ENCODE data around the gene SMIM38.

The SMIM38 gene

GRCh38 chr11:69186316-69187260 lies 30.9 kb downstream of the SMIM38 start:
- Histone ChIP-seq H3K36me3 (ENCODE audit: control insufficient read depth, insufficient read depth, low read length) (no peaks in the 10 kb centered on the region), H3K9ac (ENCODE audit: low read length) (no peak overlapping the region), H3K4me3 (ENCODE audit: low read length) (no peak overlapping the region), H3K4me1 (ENCODE audit: control insufficient read depth, insufficient read depth, low read length) (peaks cover 5% of the 10 kb centered on the region), H3K27me3 (ENCODE audit: control insufficient read depth, insufficient read depth, low read length) (peaks cover 1% of the 10 kb centered on the region), H3K9me3 (ENCODE audit: control insufficient read depth, low read length) (no peaks in the 10 kb centered on the region)

GRCh38 chr11:69187540-69188065 lies 31.9 kb downstream of the SMIM38 start:
- Histone ChIP-seq H3K9me3 (ENCODE audit: control insufficient read depth, low read length) (no peaks in the 10 kb centered on the region), H3K36me3 (ENCODE audit: control insufficient read depth, insufficient read depth, low read length) (no peaks in the 10 kb centered on the region), H3K4me3 (ENCODE audit: low read length) (no peak overlapping the region), H3K4me1 (ENCODE audit: control insufficient read depth, insufficient read depth, low read length) (peaks cover 5% of the 10 kb centered on the region), H3K9ac (ENCODE audit: low read length) (no peak overlapping the region), H3K27me3 (ENCODE audit: control insufficient read depth, insufficient read depth, low read length) (no peaks in the 10 kb centered on the region)

- Histone ChIP-seq H3K9ac (ENCODE audit: low read length) (no peak overlapping the region), H3K9me3 (ENCODE audit: control insufficient read depth, low read length) (no peaks in the 10 kb centered on the region), H3K36me3 (ENCODE audit: control insufficient read depth, insufficient read depth, low read length) (no peaks in the 10 kb centered on the region), H3K4me3 (ENCODE audit: low read length) (no peak overlapping the region), H3K27me3 (ENCODE audit: control insufficient read depth, insufficient read depth, low read length) (no peaks in the 10 kb centered on the region), H3K4me1 (ENCODE audit: control insufficient read depth, insufficient read depth, low read length) (peaks cover 5% of the 10 kb centered on the region)
Observed at GRCh38 chr11:69189059-69189458, 33.3 kb downstream of the SMIM38 start.

- H3K4me3 ChIP-seq (ENCODE audit: low read length): no peak overlapping the region
- no peaks in the 10 kb centered on the region for H3K36me3 ChIP-seq (ENCODE audit: control insufficient read depth, insufficient read depth, low read length)
- H3K9me3 ChIP-seq (ENCODE audit: control insufficient read depth, low read length): no peaks in the 10 kb centered on the region
- H3K9ac ChIP-seq (ENCODE audit: low read length): no peak overlapping the region
- H3K27me3 ChIP-seq (ENCODE audit: control insufficient read depth, insufficient read depth, low read length): no peaks in the 10 kb centered on the region
- peaks cover 5% of the 10 kb centered on the region for H3K4me1 ChIP-seq (ENCODE audit: control insufficient read depth, insufficient read depth, low read length)
Observed at GRCh38 chr11:69190796-69191536, 35.2 kb downstream of the SMIM38 start.

GRCh38 chr11:69192301-69192721 lies 36.6 kb downstream of the SMIM38 start:
- Histone ChIP-seq H3K4me1 (ENCODE audit: control insufficient read depth, insufficient read depth, low read length) (peaks cover 5% of the 10 kb centered on the region), H3K36me3 (ENCODE audit: control insufficient read depth, insufficient read depth, low read length) (no peaks in the 10 kb centered on the region), H3K9ac (ENCODE audit: low read length) (no peak overlapping the region), H3K27me3 (ENCODE audit: control insufficient read depth, insufficient read depth, low read length) (no peaks in the 10 kb centered on the region), H3K4me3 (ENCODE audit: low read length) (no peak overlapping the region), H3K9me3 (ENCODE audit: control insufficient read depth, low read length) (no peaks in the 10 kb centered on the region)

GRCh38 chr11:69193151-69193550 lies 37.4 kb downstream of the SMIM38 start:
- no peaks in the 10 kb centered on the region for H3K27me3 ChIP-seq (ENCODE audit: control insufficient read depth, insufficient read depth, low read length)
- H3K36me3 ChIP-seq (ENCODE audit: control insufficient read depth, insufficient read depth, low read length): no peaks in the 10 kb centered on the region
- no peak overlapping the region for H3K4me3 ChIP-seq (ENCODE audit: low read length)
- no peak overlapping the region for H3K9ac ChIP-seq (ENCODE audit: low read length)
- no peaks in the 10 kb centered on the region for H3K9me3 ChIP-seq (ENCODE audit: control insufficient read depth, low read length)
- H3K4me1 ChIP-seq (ENCODE audit: control insufficient read depth, insufficient read depth, low read length): peaks cover 5% of the 10 kb centered on the region

GRCh38 chr11:69193629-69194028 lies 37.9 kb downstream of the SMIM38 start:
- no peaks in the 10 kb centered on the region for H3K27me3 ChIP-seq (ENCODE audit: control insufficient read depth, insufficient read depth, low read length)
- no peaks in the 10 kb centered on the region for H3K9me3 ChIP-seq (ENCODE audit: control insufficient read depth, low read length)
- H3K36me3 ChIP-seq (ENCODE audit: control insufficient read depth, insufficient read depth, low read length): no peaks in the 10 kb centered on the region
- no peak overlapping the region for H3K4me3 ChIP-seq (ENCODE audit: low read length)
- peaks cover 5% of the 10 kb centered on the region for H3K4me1 ChIP-seq (ENCODE audit: control insufficient read depth, insufficient read depth, low read length)
- H3K9ac ChIP-seq (ENCODE audit: low read length): no peak overlapping the region

- Histone ChIP-seq H3K9me3 (ENCODE audit: control insufficient read depth, low read length) (no peaks in the 10 kb centered on the region), H3K4me3 (ENCODE audit: low read length) (no peak overlapping the region), H3K36me3 (ENCODE audit: control insufficient read depth, insufficient read depth, low read length) (no peaks in the 10 kb centered on the region), H3K4me1 (ENCODE audit: control insufficient read depth, insufficient read depth, low read length) (peaks cover 5% of the 10 kb centered on the region), H3K9ac (ENCODE audit: low read length) (no peak overlapping the region), H3K27me3 (ENCODE audit: control insufficient read depth, insufficient read depth, low read length) (no peaks in the 10 kb centered on the region)
Observed at GRCh38 chr11:69194396-69194795, 38.7 kb downstream of the SMIM38 start.

GRCh38 chr11:69194956-69195355 lies 39.2 kb downstream of the SMIM38 start:
- H3K27me3 ChIP-seq (ENCODE audit: control insufficient read depth, insufficient read depth, low read length): no peaks in the 10 kb centered on the region
- H3K4me1 ChIP-seq (ENCODE audit: control insufficient read depth, insufficient read depth, low read length): no peaks in the 10 kb centered on the region
- H3K9ac ChIP-seq (ENCODE audit: low read length): no peak overlapping the region
- no peak overlapping the region for H3K4me3 ChIP-seq (ENCODE audit: low read length)
- no peaks in the 10 kb centered on the region for H3K9me3 ChIP-seq (ENCODE audit: control insufficient read depth, low read length)
- H3K36me3 ChIP-seq (ENCODE audit: control insufficient read depth, insufficient read depth, low read length): no peaks in the 10 kb centered on the region

- no peaks in the 10 kb centered on the region for H3K4me1 ChIP-seq (ENCODE audit: control insufficient read depth, insufficient read depth, low read length)
- H3K27me3 ChIP-seq (ENCODE audit: control insufficient read depth, insufficient read depth, low read length): peaks cover 7% of the 10 kb centered on the region
- no peaks in the 10 kb centered on the region for H3K9me3 ChIP-seq (ENCODE audit: control insufficient read depth, low read length)
- H3K36me3 ChIP-seq (ENCODE audit: control insufficient read depth, insufficient read depth, low read length): no peaks in the 10 kb centered on the region
- no peak overlapping the region for H3K9ac ChIP-seq (ENCODE audit: low read length)
- H3K4me3 ChIP-seq (ENCODE audit: low read length): no peak overlapping the region
Observed at GRCh38 chr11:69195824-69196782, 40.4 kb downstream of the SMIM38 start.

GRCh38 chr11:69196783-69197169 lies 41.0 kb downstream of the SMIM38 start:
- Histone ChIP-seq H3K4me3 (ENCODE audit: low read length) (no peak overlapping the region), H3K9ac (ENCODE audit: low read length) (no peak overlapping the region), H3K36me3 (ENCODE audit: control insufficient read depth, insufficient read depth, low read length) (no peaks in the 10 kb centered on the region)

More at GRCh38 chr11:69196783-69197169, 41.0 kb downstream of the SMIM38 start:
- no peaks in the 10 kb centered on the region for H3K9me3 ChIP-seq (ENCODE audit: control insufficient read depth, low read length)
- no peaks in the 10 kb centered on the region for H3K4me1 ChIP-seq (ENCODE audit: control insufficient read depth, insufficient read depth, low read length)
- H3K27me3 ChIP-seq (ENCODE audit: control insufficient read depth, insufficient read depth, low read length): peaks cover 9% of the 10 kb centered on the region

Measured in mucosa of stomach (tissue), 1 donor.